Activated CD4-positive, alpha-beta T cell treated with anti-CD3 and anti-CD28 coated beads, Interleukin-2, amount 50 U/mL, for 24 hours (primary cell): ENCODE measurements around the gene AKAP1.

Source experiments
- DNase-seq, 2 donors: peaks; one replicate each; pipeline ENCODE4 v3.0.0-alpha.2; 2020; ENCODE audit warnings: low read depth in 1 of 2, low spot score in 1 of 2

Gene AKAP1

DNA sequence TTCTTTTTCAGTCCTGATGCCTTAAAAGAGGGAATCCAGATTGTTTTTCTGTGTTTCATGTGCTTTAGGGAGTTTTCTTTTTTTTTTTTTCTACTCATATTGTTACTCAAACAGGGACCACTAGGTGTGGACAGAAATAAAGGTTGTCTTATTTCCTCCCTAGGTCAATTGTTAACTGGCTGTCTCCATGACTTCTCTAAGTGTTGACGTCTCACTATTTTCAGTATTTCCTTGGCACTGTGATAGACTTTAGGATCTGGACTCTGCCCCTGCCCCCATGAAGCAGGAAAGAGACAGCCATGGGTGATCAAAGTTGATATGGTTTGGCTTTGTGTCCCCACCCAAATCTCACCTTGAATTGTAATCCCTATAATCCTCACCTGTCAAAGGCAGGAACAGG lies 73.7 kb downstream of the AKAP1 start:
- DNase-seq, result no peak

DNA sequence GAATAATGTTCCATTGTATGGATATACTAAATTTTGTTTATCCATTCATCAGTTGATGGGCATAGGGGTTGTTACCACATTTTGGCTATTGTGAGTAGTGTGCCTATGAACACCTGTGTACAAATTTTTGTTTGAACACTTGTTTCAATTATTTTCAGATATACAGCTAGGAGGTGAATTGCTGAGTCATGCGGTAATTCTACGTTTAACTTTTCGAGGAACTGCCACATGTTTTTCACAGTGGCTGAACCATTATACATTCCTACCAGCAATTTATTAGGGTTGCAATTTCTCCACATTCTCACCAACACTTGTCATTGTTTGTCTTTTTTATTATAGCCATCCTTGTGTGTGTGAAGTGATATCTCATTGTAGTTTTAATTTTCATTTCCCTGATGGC lies 75.6 kb downstream of the AKAP1 start:
- no peak for DNase-seq

DNA sequence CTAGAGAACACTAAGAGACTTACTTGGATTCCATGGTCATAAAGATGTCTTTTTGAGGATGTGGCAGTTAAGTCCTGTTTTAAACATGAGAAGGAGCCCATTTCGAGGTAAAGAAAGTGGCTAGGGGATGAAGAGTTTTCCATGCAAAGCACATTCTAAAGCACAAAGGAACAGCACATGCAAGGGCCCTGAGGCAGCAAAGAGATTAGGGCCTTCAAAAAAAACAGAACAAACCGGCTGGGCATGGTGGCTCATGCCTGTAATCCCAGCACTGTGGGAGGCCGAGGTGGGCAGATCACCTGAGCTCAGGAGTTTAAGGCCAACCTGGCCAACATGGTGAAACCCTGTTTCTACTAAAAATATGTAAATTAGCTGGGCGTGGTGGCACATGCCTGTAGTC lies 79.8 kb downstream of the AKAP1 start:
- no peak for DNase-seq

DNA sequence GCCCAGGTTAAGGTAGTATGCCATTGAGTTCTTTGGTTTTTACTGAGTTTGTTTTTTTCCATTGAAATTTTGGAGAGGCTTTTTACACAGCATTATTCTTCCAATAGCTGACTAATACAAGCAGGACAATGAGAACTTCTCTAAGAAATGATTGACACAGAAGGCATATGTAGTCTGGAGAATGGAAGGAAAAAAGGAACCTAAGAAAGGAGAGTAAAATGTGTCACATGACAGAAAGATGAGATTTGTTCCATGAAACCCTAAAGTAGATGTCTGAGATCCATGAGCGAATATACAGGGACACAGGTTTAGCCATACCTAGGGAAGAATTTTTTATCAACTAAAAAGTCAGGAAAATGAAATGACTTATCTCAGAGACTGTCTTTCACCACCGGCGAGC lies 80.7 kb downstream of the AKAP1 start:
- DNase-seq, result no peak

DNA sequence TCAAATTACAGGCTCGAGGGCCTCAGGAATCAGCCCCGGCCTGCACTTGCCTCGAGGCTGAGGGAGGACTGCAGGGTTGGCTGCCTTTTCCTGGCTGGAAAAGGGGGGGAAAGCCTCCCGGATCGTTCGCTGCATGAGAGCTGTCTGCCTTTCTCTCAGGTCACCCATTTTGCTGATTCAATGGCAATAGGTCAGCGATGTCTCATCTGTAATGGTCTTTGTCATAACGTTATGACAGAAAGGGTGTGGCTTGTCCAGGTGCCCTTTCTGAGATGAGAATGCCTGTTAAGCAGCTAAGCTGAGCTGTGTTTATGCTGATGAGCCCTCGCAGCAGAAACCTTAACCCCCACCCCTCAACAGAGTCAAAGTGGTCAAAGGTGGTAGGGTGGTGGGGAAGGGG lies 81.8 kb downstream of the AKAP1 start:
- DNase-seq, result no peak

DNA sequence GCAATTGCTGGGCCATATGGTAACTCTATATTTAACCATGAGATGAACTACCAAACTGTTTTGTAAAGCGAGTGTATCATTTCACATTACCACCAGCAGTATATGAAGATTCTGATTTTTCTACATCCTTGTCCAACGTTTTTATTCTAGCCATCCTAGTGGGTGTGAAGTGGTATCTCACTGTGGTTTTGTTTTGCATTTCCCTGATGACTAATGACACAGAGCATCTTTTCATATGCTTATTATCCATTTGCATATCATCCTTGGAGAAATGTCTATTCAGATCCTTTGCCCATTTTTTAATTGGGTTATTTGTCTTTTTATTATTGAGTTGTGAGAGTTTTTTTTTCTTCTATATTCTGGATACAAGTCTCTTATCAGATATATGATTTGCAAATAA lies 83.6 kb downstream of the AKAP1 start:
- DNase-seq, result no peak

DNA sequence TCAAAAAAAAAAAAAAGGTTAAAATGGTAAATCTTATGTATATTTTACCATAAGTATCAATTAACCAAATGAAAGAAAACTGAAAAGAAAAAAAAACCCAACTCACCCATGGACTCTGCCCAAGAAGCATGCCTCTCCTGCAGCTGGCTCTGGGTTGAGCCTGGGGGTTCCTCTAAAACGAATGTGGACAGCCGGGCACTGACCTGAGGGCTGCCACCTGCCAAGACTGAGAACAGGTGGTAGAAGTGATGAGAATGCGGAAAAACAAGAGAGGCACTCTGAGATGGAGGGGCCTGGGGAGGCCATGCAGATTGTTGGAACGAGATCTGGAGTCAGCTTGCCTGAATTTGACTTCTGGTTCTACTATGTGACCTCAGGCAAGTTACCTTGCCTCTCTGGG lies 85.8 kb downstream of the AKAP1 start:
- no peak for DNase-seq
